ENCODE results near the gene UCP2.

The UCP2 gene

GRCh38 chr11:74019104-74019738, 36.6 kb upstream of the UCP2 start:
- no peaks in the 10 kb centered on the region for H3K79me2 ChIP-seq (ENCODE audit: insufficient read depth, low read length)
- H3K4me2 ChIP-seq (ENCODE audit: low read depth, low read length, poor library complexity, severe bottlenecking) = peak overlapping the region; percentile 18
- H3K4me3 ChIP-seq (ENCODE audit: low read length, poor library complexity, severe bottlenecking) = no peak overlapping the region
- H3K9ac ChIP-seq (ENCODE audit: low read depth, low read length, poor library complexity, severe bottlenecking) = peak overlapping the region; percentile 0
- no peak overlapping the region for H2AFZ ChIP-seq (ENCODE audit: low read length)
- H3K27me3 ChIP-seq (ENCODE audit: insufficient read depth, low read length, poor library complexity, severe bottlenecking) = no peaks in the 10 kb centered on the region
- H3K9me2 ChIP-seq (replicated peaks; ENCODE audit: low read depth, low read length) = no peaks in the 10 kb centered on the region
- H3F3A ChIP-seq (ENCODE audit: low read depth) = no peaks in the 10 kb centered on the region
- H4K20me1 ChIP-seq (ENCODE audit: insufficient read depth, low read length, poor library complexity, severe bottlenecking) = no peaks in the 10 kb centered on the region
- H3K9me3 ChIP-seq (ENCODE audit: insufficient read depth, low read depth, low read length) = no peaks in the 10 kb centered on the region
- 0 out of 2 replicates have a peak, but pooled peaks cover 5% of the 10 kb centered on the region for H3K36me3 ChIP-seq (ENCODE audit: insufficient read depth, low read length)
- peaks cover 39% of the 10 kb centered on the region for H3K4me1 ChIP-seq (ENCODE audit: insufficient read depth, low read length, poor library complexity, severe bottlenecking)
- TF ChIP-seq EZH2phosphoT487 (IDR thresholded peaks at IDR 0.05; ENCODE audit: borderline replicate concordance) = no peak
- no peak for TF ChIP-seq CTCF (conservative IDR thresholded peaks at IDR 0.05; ENCODE audit: low read length)

- H4K20me1 ChIP-seq (ENCODE audit: insufficient read depth, low read length, poor library complexity, severe bottlenecking) = no peaks in the 10 kb centered on the region
- H3F3A ChIP-seq (ENCODE audit: low read depth) = no peaks in the 10 kb centered on the region
- no peaks in the 10 kb centered on the region for H3K79me2 ChIP-seq (ENCODE audit: insufficient read depth, low read length)
- H3K9me3 ChIP-seq (ENCODE audit: insufficient read depth, low read depth, low read length) = no peaks in the 10 kb centered on the region
- peaks cover 45% of the 10 kb centered on the region for H3K4me1 ChIP-seq (ENCODE audit: insufficient read depth, low read length, poor library complexity, severe bottlenecking)
- no peak overlapping the region for H3K4me3 ChIP-seq (ENCODE audit: low read length, poor library complexity, severe bottlenecking)
- no peaks in the 10 kb centered on the region for H3K9me2 ChIP-seq (replicated peaks; ENCODE audit: low read depth, low read length)
- H3K36me3 ChIP-seq (ENCODE audit: insufficient read depth, low read length) = 0 out of 2 replicates have a peak, but pooled peaks cover 5% of the 10 kb centered on the region
- H3K9ac ChIP-seq (ENCODE audit: low read depth, low read length, poor library complexity, severe bottlenecking) = peak overlapping the region; percentile 0
- H3K27me3 ChIP-seq (ENCODE audit: insufficient read depth, low read length, poor library complexity, severe bottlenecking) = no peaks in the 10 kb centered on the region
- H2AFZ ChIP-seq (ENCODE audit: low read length) = no peak overlapping the region
- TF ChIP-seq CTCF (conservative IDR thresholded peaks at IDR 0.05; ENCODE audit: low read length) (no peak), EZH2phosphoT487 (IDR thresholded peaks at IDR 0.05; ENCODE audit: borderline replicate concordance) (no peak)
- no peak overlapping the region for H3K4me2 ChIP-seq (ENCODE audit: low read depth, low read length, poor library complexity, severe bottlenecking)
Observed at GRCh38 chr11:74018331-74019005, 35.8 kb upstream of the UCP2 start.

- Histone ChIP-seq H3K4me3 (ENCODE audit: low read length, poor library complexity, severe bottlenecking) (no peak overlapping the region), H3K79me2 (ENCODE audit: insufficient read depth, low read length) (no peaks in the 10 kb centered on the region), H3F3A (ENCODE audit: low read depth) (no peaks in the 10 kb centered on the region), H4K20me1 (ENCODE audit: insufficient read depth, low read length, poor library complexity, severe bottlenecking) (no peaks in the 10 kb centered on the region), H3K27me3 (ENCODE audit: insufficient read depth, low read length, poor library complexity, severe bottlenecking) (no peaks in the 10 kb centered on the region), H2AFZ (ENCODE audit: low read length) (no peak overlapping the region), H3K36me3 (ENCODE audit: insufficient read depth, low read length) (peaks cover 9% of the 10 kb centered on the region; the same call in 1 of the 2 replicates), H3K4me2 (ENCODE audit: low read depth, low read length, poor library complexity, severe bottlenecking) (no peak overlapping the region), H3K9me3 (ENCODE audit: insufficient read depth, low read depth, low read length) (no peaks in the 10 kb centered on the region), H3K9ac (ENCODE audit: low read depth, low read length, poor library complexity, severe bottlenecking) (no peak overlapping the region), H3K4me1 (ENCODE audit: insufficient read depth, low read length, poor library complexity, severe bottlenecking) (peaks cover 45% of the 10 kb centered on the region), H3K9me2 (replicated peaks; ENCODE audit: low read depth, low read length) (no peaks in the 10 kb centered on the region)
- TF ChIP-seq EZH2phosphoT487 (IDR thresholded peaks at IDR 0.05; ENCODE audit: borderline replicate concordance) (no peak), CTCF (conservative IDR thresholded peaks at IDR 0.05; ENCODE audit: low read length) (no peak)
Observed at GRCh38 chr11:74017631-74018030, 35.0 kb upstream of the UCP2 start.

Data from Loucy (cell line).